ENCODE measurements around the gene OSER1.

DNA sequence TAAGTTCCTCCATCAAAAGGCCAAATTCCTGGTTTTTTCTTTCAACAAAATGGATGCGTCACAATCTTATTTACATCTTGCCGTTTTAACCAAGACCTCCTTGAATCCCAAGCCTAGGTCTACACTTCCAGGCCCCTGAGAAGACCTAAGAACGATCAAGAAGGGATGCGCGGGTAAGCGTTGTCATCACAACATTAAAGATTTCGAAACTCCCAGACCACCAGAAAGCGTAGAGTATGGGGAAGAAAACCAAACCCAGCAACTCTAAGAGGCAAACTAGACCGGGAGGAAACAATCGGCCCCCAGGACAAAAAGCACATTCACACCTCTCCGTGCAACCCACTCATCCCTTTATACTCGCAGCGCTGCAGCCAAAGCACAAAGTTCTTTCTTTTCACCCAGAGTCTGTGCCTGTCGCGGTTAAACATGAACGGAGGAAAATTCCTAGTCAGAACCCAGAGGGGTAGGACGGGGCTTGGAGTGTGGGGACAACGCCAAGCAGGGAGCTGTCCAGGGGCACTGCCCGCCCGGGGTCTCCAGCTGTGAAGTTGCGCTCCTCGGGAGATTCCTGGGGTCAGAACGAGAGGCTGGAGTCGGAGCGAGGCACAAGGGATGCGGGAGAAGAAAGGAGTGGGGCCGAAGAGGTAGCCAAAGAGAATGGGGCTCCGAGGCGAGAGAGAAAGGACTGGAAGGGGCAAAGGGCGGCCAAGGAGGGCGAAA is 725 bp downstream of the OSER1 start:
- no peak for TF ChIP-seq CTCF (conservative IDR thresholded peaks at IDR 0.05; ENCODE audit: low read depth, low read length)
- TF ChIP-seq EZH2 (IDR thresholded peaks at IDR 0.05; ENCODE audit: low read length, unreplicated experiment) = no peak
- TF ChIP-seq EZH2phosphoT487 (IDR thresholded peaks at IDR 0.05; ENCODE audit: borderline replicate concordance, low read length) = no peak
